Measurements from ENCODE around the gene CNTFR. TPM values are rescaled to one million over a fixed set of nuclear protein-coding genes. Genes with fewer than 3 reads are reported as not detected.

The CNTFR gene
- total RNA-seq, 4 donors from 2014 or later, result 1.7 to 24.6 (median 15.6) TPM

GRCh38 chr9:34517185-34517584 is 72.3 kb downstream of the CNTFR start:
- Histone ChIP-seq H3K36me3 (no peaks in the 10 kb centered on the region), H3K4me3 (no peak overlapping the region), H3K4me1 (no peaks in the 10 kb centered on the region), H3K27me3 (no peaks in the 10 kb centered on the region), H3K9me3 (no peaks in the 10 kb centered on the region), H3K27ac (no peak overlapping the region)
- no peak for DNase-seq
- TF ChIP-seq CTCF (IDR thresholded peaks at IDR 0.05) (no peak), POLR2A (IDR thresholded peaks at IDR 0.05) (no peak)

- TF ChIP-seq CTCF (IDR thresholded peaks at IDR 0.05) (no peak), POLR2A (IDR thresholded peaks at IDR 0.05) (no peak)
- no peak overlapping the region for H3K27ac ChIP-seq
- H3K9me3 ChIP-seq, result no peaks in the 10 kb centered on the region
- H3K4me1 ChIP-seq, result peaks cover 0 to under 1% (median 0%) of the 10 kb centered on the region in 4 donors
- H3K27me3 ChIP-seq, result no peaks in the 10 kb centered on the region
- no peak overlapping the region for H3K4me3 ChIP-seq
- H3K36me3 ChIP-seq, result no peaks in the 10 kb centered on the region
- DNase-seq, result no peak
Measured at GRCh38 chr9:34515959-34516358, 73.6 kb downstream of the CNTFR start.

GRCh38 chr9:34514816-34515215 is 74.7 kb downstream of the CNTFR start:
- TF ChIP-seq CTCF (IDR thresholded peaks at IDR 0.05) (no peak), POLR2A (IDR thresholded peaks at IDR 0.05) (no peak)
- no peaks in the 10 kb centered on the region for H3K27me3 ChIP-seq
- no peak for DNase-seq
- H3K36me3 ChIP-seq, result no peaks in the 10 kb centered on the region
- no peak overlapping the region for H3K27ac ChIP-seq
- H3K9me3 ChIP-seq, result no peaks in the 10 kb centered on the region
- peaks cover 0 to 5% (median 0%) of the 10 kb centered on the region in 4 donors for H3K4me1 ChIP-seq
- no peak overlapping the region for H3K4me3 ChIP-seq

- H3K27me3 ChIP-seq, result no peaks in the 10 kb centered on the region
- no peaks in the 10 kb centered on the region for H3K36me3 ChIP-seq
- TF ChIP-seq CTCF (IDR thresholded peaks at IDR 0.05) (no peak), POLR2A (IDR thresholded peaks at IDR 0.05) (no peak)
- no peak overlapping the region for H3K4me3 ChIP-seq
- H3K27ac ChIP-seq, result no peak overlapping the region
- peaks cover 0 to 5% (median 0%) of the 10 kb centered on the region in 4 donors for H3K4me1 ChIP-seq
- no peaks in the 10 kb centered on the region for H3K9me3 ChIP-seq
- no peak for DNase-seq
Measured at GRCh38 chr9:34514401-34514800, 75.1 kb downstream of the CNTFR start.

- no peaks in the 10 kb centered on the region for H3K27me3 ChIP-seq
- no peaks in the 10 kb centered on the region for H3K36me3 ChIP-seq
- no peak for DNase-seq
- no peak for TF ChIP-seq CTCF (IDR thresholded peaks at IDR 0.05)
- no peak for TF ChIP-seq POLR2A (IDR thresholded peaks at IDR 0.05)
- H3K4me3 ChIP-seq, result no peak overlapping the region
- H3K27ac ChIP-seq, result peak overlapping the region in 1 of 4 donors; percentile 19
- H3K4me1 ChIP-seq, result peaks cover 0 to 5% (median 0%) of the 10 kb centered on the region in 4 donors
- no peaks in the 10 kb centered on the region for H3K9me3 ChIP-seq
Measured at GRCh38 chr9:34513567-34514214, 75.8 kb downstream of the CNTFR start.

Data from Peyer's patch (tissue), 4 donors.